ENCODE data around the gene PRRT2.

PRRT2 gene

DNA sequence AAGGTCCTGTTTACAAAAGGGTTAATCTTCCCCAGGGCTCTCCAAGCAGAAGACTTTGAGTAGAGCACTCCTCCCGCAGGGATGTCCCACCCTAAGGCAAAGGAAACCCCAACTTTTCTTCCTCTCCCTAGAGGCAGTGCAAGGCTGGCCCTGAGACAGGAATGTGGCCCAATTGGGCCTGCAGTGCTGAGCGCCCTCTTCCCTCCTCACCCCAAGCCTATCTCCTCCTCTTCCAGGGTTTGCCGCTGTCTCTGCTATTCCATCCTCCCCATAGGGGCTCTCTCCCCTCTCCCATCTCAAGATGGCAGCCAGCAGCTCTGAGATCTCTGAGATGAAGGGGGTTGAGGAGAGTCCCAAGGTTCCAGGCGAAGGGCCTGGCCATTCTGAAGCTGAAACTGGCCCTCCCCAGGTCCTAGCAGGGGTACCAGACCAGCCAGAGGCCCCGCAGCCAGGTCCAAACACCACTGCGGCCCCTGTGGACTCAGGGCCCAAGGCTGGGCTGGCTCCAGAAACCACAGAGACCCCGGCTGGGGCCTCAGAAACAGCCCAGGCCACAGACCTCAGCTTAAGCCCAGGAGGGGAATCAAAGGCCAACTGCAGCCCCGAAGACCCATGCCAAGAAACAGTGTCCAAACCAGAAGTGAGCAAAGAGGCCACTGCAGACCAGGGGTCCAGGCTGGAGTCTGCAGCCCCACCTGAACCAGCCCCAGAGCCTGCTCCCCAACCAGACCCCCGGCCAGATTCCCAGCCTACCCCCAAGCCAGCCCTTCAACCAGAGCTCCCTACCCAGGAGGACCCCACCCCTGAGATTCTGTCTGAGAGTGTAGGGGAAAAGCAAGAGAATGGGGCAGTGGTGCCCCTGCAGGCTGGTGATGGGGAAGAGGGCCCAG lies 1.0 kb downstream of the PRRT2 start:
- Histone ChIP-seq H3K36me3 (ENCODE audit: insufficient read depth, low read length) (0 out of 2 replicates have a peak, but pooled peaks cover 2% of the 10 kb centered on the region), H3K9me3 (ENCODE audit: control insufficient read depth, insufficient read depth, low read length) (no peaks in the 10 kb centered on the region), H3K4me1 (ENCODE audit: insufficient read depth, low read length) (peaks cover 15% of the 10 kb centered on the region), H3K9ac (ENCODE audit: low read depth, low read length) (peak overlapping the region; percentile 68)

DNA sequence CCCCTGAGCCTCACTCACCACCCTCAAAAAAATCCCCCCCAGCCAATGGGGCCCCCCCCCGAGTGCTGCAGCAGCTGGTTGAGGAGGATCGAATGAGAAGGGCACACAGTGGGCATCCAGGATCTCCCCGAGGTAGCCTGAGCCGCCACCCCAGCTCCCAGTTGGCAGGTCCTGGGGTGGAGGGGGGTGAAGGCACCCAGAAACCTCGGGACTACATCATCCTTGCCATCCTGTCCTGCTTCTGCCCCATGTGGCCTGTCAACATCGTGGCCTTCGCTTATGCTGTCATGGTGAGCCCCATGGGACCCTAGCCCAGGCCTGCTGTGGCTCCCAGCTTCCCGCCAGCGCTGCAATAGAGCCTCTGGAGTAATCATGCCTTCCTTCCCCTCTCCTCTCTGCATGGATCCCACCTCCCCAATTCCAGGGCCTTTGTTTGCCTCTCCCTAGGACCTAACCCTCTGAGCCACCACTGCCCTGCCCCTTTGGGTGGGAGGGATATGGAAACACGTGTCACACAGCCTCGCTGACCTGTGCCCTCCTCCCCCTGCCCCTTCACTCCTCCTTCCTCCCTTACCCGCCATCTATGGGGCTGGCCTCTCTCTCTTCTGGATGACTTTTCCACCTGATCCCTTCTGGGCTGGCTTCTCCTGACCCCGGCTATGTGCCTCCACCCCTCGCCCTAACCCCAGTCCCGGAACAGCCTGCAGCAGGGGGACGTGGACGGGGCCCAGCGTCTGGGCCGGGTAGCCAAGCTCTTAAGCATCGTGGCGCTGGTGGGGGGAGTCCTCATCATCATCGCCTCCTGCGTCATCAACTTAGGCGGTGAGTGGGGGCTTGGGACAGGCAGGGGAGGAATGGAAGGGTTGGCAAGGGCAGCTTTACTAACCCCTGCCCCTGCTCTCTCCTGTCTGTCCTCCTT lies 1.9 kb downstream of the PRRT2 start:
- H3K9me3 ChIP-seq (ENCODE audit: control insufficient read depth, insufficient read depth, low read length), result no peaks in the 10 kb centered on the region
- peaks cover 10% of the 10 kb centered on the region for H3K4me1 ChIP-seq (ENCODE audit: insufficient read depth, low read length)
- peak overlapping the region; percentile 12; the same call in 1 of the 2 replicates for H3K9ac ChIP-seq (ENCODE audit: low read depth, low read length)
- 0 out of 2 replicates have a peak, but pooled peaks cover 3% of the 10 kb centered on the region for H3K36me3 ChIP-seq (ENCODE audit: insufficient read depth, low read length)

GRCh38 chr16:29814592-29814991 lies 2.6 kb downstream of the PRRT2 start:
- peaks cover 9% of the 10 kb centered on the region; the same call in 1 of the 2 replicates for H3K4me1 ChIP-seq (ENCODE audit: insufficient read depth, low read length)
- 0 out of 2 replicates have a peak, but pooled peaks cover 3% of the 10 kb centered on the region for H3K36me3 ChIP-seq (ENCODE audit: insufficient read depth, low read length)
- peak overlapping the region; percentile 96; the same call in 1 of the 2 replicates for H3K9ac ChIP-seq (ENCODE audit: low read depth, low read length)
- H3K9me3 ChIP-seq (ENCODE audit: control insufficient read depth, insufficient read depth, low read length), result no peaks in the 10 kb centered on the region

DNA sequence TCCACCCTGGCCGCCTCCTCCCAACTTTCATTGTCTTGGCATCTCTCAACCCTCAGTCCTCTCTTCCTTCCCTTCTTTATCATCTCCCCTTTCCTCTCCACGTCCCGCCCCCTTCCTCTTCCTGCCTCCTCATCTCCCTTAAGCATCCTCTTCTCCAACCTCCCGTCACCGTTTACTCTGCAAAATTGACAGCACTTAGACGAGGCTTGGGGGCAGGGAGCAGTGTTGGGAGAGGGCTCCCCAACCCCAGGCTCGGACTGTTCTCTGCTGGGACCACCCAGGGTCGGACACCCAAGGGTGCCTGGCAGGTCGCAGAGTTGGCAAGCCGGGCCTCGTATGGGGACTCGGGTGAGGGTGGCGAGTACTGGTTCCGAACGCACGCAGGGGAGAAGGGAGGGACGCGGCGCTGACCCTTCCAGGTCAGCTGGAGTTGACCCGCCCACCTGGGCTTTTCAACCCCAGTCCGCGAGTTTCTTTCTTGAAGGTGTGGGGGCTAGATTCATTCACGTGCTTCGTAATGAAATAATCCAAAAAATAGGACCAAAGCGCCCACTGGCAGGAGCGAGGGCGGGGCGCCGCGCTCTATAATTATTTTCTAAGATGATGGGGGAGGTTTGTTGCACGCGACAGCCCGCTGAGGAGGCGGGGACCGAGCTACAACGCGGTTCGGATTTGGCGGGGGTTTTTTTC lies 3.2 kb downstream of the PRRT2 start:
- H3K9me3 ChIP-seq (ENCODE audit: control insufficient read depth, insufficient read depth, low read length), result no peaks in the 10 kb centered on the region
- peaks cover 8% of the 10 kb centered on the region; the same call in 1 of the 2 replicates for H3K4me1 ChIP-seq (ENCODE audit: insufficient read depth, low read length)
- H3K9ac ChIP-seq (ENCODE audit: low read depth, low read length), result peak overlapping the region; percentile 96; the same call in 1 of the 2 replicates
- H3K36me3 ChIP-seq (ENCODE audit: insufficient read depth, low read length), result 0 out of 2 replicates have a peak, but pooled peaks cover 7% of the 10 kb centered on the region

- Histone ChIP-seq H3K36me3 (ENCODE audit: insufficient read depth, low read length) (0 out of 2 replicates have a peak, but pooled peaks cover 7% of the 10 kb centered on the region), H3K4me1 (ENCODE audit: insufficient read depth, low read length) (peaks cover 2% of the 10 kb centered on the region; the same call in 1 of the 2 replicates)
Measured at GRCh38 chr16:29815793-29816693, 4.0 kb downstream of the PRRT2 start, which contains the start of gene PAGR1. TSS of gene PAGR1 (plus strand) at chr16:29816152. CDS start at chr16:29816526, 374 bp downstream.

GRCh38 chr16:29816694-29817441 lies 4.9 kb downstream of the PRRT2 start:
- Histone ChIP-seq H3K36me3 (ENCODE audit: insufficient read depth, low read length) (0 out of 2 replicates have a peak, but pooled peaks cover 7% of the 10 kb centered on the region), H3K4me1 (ENCODE audit: insufficient read depth, low read length) (peaks cover 9% of the 10 kb centered on the region; the same call in 1 of the 2 replicates)

More at GRCh38 chr16:29815793-29816693, 4.0 kb downstream of the PRRT2 start, which contains the start of gene PAGR1:
- Histone ChIP-seq H3K9ac (ENCODE audit: low read depth, low read length) (peak within 1 kb of the TSS; percentile 96), H3K9me3 (ENCODE audit: control insufficient read depth, insufficient read depth, low read length) (no peaks in the 10 kb centered on the region)

DNA sequence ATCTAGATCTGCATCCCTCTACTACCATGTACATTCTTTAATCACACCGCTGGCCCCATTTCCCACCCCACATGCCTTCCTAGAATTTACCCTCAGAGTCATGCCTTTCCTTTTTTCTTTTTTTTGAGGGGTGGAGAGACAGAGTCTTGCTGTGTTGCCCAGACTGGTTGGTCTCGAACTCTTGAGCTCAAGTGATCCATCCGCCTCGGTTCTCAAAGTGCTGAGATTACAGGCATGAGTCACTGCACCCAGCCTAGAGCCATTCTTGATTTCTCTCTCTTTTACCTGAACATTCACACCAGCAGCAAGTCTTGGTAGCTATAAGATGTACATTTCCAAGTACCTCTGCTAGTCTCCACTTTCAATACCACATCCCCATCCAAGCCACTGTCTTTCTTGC lies 6.1 kb downstream of the PRRT2 start:
- Histone ChIP-seq H3K9ac (ENCODE audit: low read depth, low read length) (no peak overlapping the region), H3K4me1 (ENCODE audit: insufficient read depth, low read length) (peaks cover 17% of the 10 kb centered on the region; the same call in 1 of the 2 replicates)

More at GRCh38 chr16:29816694-29817441, 4.9 kb downstream of the PRRT2 start:
- H3K9ac ChIP-seq (ENCODE audit: low read depth, low read length), result peak overlapping the region; percentile 96
- no peaks in the 10 kb centered on the region for H3K9me3 ChIP-seq (ENCODE audit: control insufficient read depth, insufficient read depth, low read length)

GRCh38 chr16:29819506-29819905 lies 7.5 kb downstream of the PRRT2 start:
- H3K4me1 ChIP-seq (ENCODE audit: insufficient read depth, low read length), result peaks cover 20% of the 10 kb centered on the region; the same call in 1 of the 2 replicates

More for the DNA sequence above, 6.1 kb downstream of the PRRT2 start:
- H3K36me3 ChIP-seq (ENCODE audit: insufficient read depth, low read length), result 0 out of 2 replicates have a peak, but pooled peaks cover 7% of the 10 kb centered on the region
- no peaks in the 10 kb centered on the region for H3K9me3 ChIP-seq (ENCODE audit: control insufficient read depth, insufficient read depth, low read length)

GRCh38 chr16:29820271-29820701 lies 8.3 kb downstream of the PRRT2 start, which contains the start of gene MVP:
TSS of gene MVP (plus strand) at chr16:29820462. CDS start at chr16:29830550, 10,088 bp downstream.
- Histone ChIP-seq H3K9me3 (ENCODE audit: control insufficient read depth, insufficient read depth, low read length) (no peaks in the 10 kb centered on the region), H3K36me3 (ENCODE audit: insufficient read depth, low read length) (0 out of 2 replicates have a peak, but pooled peaks cover 7% of the 10 kb centered on the region), H3K9ac (ENCODE audit: low read depth, low read length) (peak within 1 kb of the TSS; percentile 19; the same call in 1 of the 2 replicates), H3K4me1 (ENCODE audit: insufficient read depth, low read length) (peaks cover 27% of the 10 kb centered on the region; the same call in 1 of the 2 replicates)

More at GRCh38 chr16:29819506-29819905, 7.5 kb downstream of the PRRT2 start:
- Histone ChIP-seq H3K9me3 (ENCODE audit: control insufficient read depth, insufficient read depth, low read length) (no peaks in the 10 kb centered on the region), H3K9ac (ENCODE audit: low read depth, low read length) (no peak overlapping the region), H3K36me3 (ENCODE audit: insufficient read depth, low read length) (0 out of 2 replicates have a peak, but pooled peaks cover 7% of the 10 kb centered on the region)

DNA sequence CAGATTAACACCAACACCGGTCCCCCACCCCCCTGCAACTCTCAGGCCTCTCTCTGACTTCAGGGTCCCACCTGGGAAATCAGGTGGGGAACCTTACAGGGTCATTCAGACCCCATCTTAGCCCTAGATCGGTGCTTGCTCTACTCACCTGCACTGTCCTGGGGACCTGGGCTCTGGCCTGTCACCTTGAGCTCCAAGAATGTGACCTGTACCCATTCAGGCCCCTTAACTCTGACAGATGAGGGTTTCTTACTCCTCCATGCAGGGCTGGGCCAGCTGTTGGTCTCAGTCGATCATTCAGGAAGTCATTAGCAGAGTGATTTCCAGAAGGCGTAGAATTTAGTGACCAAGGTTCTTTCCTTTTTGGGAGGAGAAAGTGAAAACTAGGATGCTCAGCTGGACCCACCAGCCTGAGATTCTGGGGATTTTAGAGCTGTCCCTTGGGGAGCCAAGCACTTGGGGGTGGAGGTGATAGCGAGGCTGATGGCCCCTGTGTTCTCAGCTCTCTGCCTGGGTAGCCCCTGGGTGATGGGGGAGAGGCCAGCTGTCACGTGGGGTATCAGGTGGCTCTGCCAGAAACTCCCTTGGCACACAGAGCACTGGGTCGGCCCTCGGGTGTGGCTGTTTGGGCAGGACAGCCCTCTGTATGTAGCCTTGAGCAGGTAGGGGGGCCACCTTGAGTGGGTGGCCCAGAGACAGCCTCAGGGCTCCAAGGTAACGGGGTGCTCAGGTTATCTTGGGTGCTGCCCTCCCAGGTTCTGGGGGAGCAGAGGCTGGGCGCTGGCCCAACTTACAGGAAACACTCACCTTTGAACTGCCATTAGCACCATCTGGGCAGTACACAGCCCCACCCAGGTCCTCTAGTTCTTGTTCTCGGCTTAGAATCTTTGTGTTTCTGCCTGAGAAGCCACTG lies 9.0 kb downstream of the PRRT2 start:
- H3K36me3 ChIP-seq (ENCODE audit: insufficient read depth, low read length), result 0 out of 2 replicates have a peak, but pooled peaks cover 7% of the 10 kb centered on the region
- peak overlapping the region; percentile 19; the same call in 1 of the 2 replicates for H3K9ac ChIP-seq (ENCODE audit: low read depth, low read length)
- H3K9me3 ChIP-seq (ENCODE audit: control insufficient read depth, insufficient read depth, low read length), result no peaks in the 10 kb centered on the region
- peaks cover 34% of the 10 kb centered on the region; the same call in 1 of the 2 replicates for H3K4me1 ChIP-seq (ENCODE audit: insufficient read depth, low read length)

DNA sequence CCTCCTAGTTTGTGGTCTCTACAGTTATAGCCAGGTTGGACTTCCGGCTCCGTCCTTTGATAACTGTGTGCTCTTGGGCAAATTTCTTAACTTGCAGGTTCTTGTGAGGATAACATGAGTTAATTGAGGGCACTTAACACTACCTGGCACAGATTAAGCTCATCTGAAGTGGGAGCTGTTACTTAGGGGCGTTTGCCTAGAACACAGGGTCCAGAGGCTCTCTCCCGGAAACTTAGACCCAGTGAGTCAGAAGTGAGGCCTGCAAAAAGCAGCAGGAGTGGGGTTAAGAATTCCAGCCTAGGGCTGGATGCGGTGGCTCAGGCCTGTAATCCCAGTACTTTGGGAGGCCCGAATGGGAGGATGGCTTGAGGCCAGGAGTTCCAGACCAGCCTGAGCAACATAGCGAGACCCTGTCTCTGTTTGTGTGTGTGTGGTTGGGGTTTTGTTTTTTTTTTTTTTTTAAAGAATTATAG lies 9.7 kb downstream of the PRRT2 start:
- no peaks in the 10 kb centered on the region for H3K9me3 ChIP-seq (ENCODE audit: control insufficient read depth, insufficient read depth, low read length)
- no peak overlapping the region for H3K9ac ChIP-seq (ENCODE audit: low read depth, low read length)
- H3K4me1 ChIP-seq (ENCODE audit: insufficient read depth, low read length), result peaks cover 36% of the 10 kb centered on the region; the same call in 1 of the 2 replicates
- 0 out of 2 replicates have a peak, but pooled peaks cover 7% of the 10 kb centered on the region for H3K36me3 ChIP-seq (ENCODE audit: insufficient read depth, low read length)
